Activated CD4-positive, alpha-beta memory T cell treated with anti-CD3 and anti-CD28 coated beads for 36 hours (primary cell): ENCODE data around the gene CCDC34. TPM values are rescaled to one million over a fixed set of nuclear protein-coding genes. Genes with fewer than 3 reads are reported as not detected.

Source experiments
- CTCF ChIA-PET: fragments of 350-600 bp; sonication (Branson Sonifier 250); formaldehyde crosslinking; loops from one replicate; lab custom pipeline; 2021; ENCODE audit warnings: antibody characterized with exemption, inconsistent platforms; lab: Charles Lee
- POLR2A ChIA-PET: fragments of 350-600 bp; sonication (Branson Sonifier 250); formaldehyde crosslinking; loops from one replicate; lab custom pipeline; 2021; ENCODE audit warnings: antibody characterized with exemption; lab: Charles Lee
- DNase-seq: peaks from one replicate; pipeline ENCODE4 v3.0.0-alpha.2; 2020
- H3K27ac Mint-ChIP-seq: one replicate; pipeline ENCODE4 v1.8.0; 2021; ENCODE audit warnings: mixed read lengths
- H3K27me3 Mint-ChIP-seq: one replicate; pipeline ENCODE4 v1.8.0; 2021; ENCODE audit warnings: mixed read lengths
- H3K36me3 Mint-ChIP-seq: one replicate; pipeline ENCODE4 v1.8.0; 2021; ENCODE audit warnings: mixed read lengths
- H3K4me1 Mint-ChIP-seq: one replicate; pipeline ENCODE4 v1.8.0; 2021; ENCODE audit warnings: low read depth, mixed read lengths
- H3K4me3 Mint-ChIP-seq: one replicate; pipeline ENCODE4 v1.8.0; 2021; ENCODE audit warnings: mild to moderate bottlenecking, mixed read lengths
- H3K9me3 Mint-ChIP-seq: one replicate; pipeline ENCODE4 v1.8.0; 2021; ENCODE audit warnings: mixed read lengths
- intact Hi-C: fragments of 100-400 bp; cut with micrococcal nuclease; formaldehyde crosslinking; loops from one replicate; pipeline ENCODE4 v1.15.1; 2023
- total RNA-seq, 2 experiments: library from RNA; stranded (reverse); gene quantifications; one replicate each; pipeline ENCODE4 v1.2.3, GENCODE V29; 2021

CCDC34 gene
- total RNA-seq, 2 experiments from 2014 or later, result 22.8 to 23.7 TPM

DNA sequence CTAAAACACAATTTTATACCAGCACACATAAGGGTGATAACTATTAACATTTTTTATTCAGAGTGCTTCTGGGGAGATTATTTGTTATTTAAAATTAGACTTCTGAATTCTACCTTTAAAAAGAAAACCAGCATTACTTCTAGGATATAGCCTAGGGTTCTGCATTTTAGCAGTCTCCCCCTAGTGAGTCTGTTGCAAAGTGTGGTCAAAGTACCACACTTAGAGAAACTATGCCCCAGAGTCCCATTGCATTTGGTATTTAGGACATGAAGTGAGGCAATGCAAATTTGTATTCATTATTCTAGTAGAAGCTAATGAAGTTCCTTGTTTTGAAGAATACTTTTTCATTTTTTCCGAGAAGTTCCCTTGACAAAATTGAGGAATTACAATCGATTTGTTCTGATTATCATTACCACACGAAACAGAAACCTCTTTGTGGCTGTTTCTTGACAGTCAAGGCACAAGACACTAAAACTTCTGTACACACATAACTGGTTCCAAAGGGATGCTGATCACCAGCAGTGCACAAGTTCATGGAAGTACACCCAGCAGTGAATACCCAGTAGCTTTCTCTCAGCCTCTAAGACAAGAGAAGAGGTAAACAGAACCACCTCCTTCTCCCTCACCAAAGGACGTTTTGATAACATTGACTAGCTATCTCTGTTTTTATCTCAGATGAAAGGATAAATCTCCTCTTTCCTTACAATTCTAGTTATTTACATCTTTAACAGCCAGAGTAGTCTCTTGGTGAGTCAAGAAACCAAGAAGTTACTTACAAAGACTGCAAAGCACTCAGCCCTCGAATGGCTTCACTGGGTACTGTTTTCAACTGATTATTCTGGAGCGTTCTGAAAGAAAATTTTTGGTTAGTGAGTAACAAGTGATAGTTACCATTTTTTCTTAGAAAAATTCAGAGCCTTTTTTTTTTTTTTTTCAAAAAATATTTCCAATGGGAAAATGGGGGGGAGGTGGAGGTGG, 27.6 kb upstream of the CCDC34 start:
- ChIA-PET POLR2A (no interaction called here), CTCF (no interaction called here)
- Mint-ChIP-seq H3K9me3 (no peaks in the 10 kb centered on the region), H3K27me3 (peaks cover 1% of the 10 kb centered on the region), H3K27ac (no peak overlapping the region), H3K4me1 (peaks cover 4% of the 10 kb centered on the region), H3K36me3 (no peaks in the 10 kb centered on the region), H3K4me3 (no peak overlapping the region)
- DNase-seq, result no peak
- intact Hi-C loops, result no loop called here

DNA sequence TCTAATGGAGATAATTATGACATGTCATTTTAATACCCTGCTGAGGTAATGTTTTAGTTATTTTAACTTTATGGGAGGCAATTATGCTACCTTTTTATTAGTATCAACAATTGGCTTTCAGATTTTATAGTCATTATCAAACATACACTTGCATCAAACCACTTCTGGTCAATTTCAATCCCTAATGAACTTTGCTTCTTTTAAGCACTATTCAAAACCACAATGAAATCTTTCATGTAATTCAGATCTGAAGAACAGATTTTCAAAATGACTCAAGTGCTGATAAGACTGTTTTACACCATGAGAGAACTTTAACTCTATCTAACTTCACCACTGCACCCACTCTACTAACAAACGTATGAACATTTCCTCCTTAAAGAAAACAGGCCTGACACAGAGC, 25.9 kb upstream of the CCDC34 start:
- ChIA-PET CTCF (no interaction called here), POLR2A (no interaction called here)
- DNase-seq, result no peak
- Mint-ChIP-seq H3K9me3 (no peaks in the 10 kb centered on the region), H3K36me3 (no peaks in the 10 kb centered on the region), H3K4me3 (no peak overlapping the region), H3K27ac (no peak overlapping the region), H3K27me3 (peaks cover 1% of the 10 kb centered on the region), H3K4me1 (peaks cover 4% of the 10 kb centered on the region)
- intact Hi-C loops, result loop anchor here (2.0 kb wide), 1 partner anchor 26 kb away; the partner anchor contains the start of gene CCDC34

DNA sequence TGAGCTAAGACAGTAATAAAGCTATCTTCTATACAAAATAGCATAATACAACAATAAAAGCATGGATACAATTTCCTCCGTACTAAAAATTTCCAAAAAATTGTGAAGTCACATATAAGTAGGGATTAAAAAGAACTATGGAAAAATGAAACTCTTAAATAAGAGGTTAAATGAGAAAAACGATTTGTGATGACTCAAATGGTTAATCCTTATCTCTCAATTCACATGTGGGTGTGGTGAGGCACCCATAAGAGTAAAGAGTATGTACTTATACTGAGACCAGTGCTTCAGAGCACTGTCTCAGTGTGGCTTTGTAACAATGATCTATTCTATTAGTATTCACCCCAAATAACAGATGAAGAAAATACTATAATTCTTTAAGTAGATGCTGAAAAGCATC, 25.0 kb upstream of the CCDC34 start:
- peaks cover 4% of the 10 kb centered on the region for H3K4me1 Mint-ChIP-seq
- intact Hi-C loops, result loop anchor here (2.0 kb wide), 1 partner anchor 25 kb away; the partner anchor contains the start of gene CCDC34
- POLR2A ChIA-PET, result no interaction called here
- no peaks in the 10 kb centered on the region for H3K9me3 Mint-ChIP-seq
- no peak overlapping the region for H3K27ac Mint-ChIP-seq
- DNase-seq, result no peak
- H3K4me3 Mint-ChIP-seq, result no peak overlapping the region
- peaks cover 1% of the 10 kb centered on the region for H3K27me3 Mint-ChIP-seq
- H3K36me3 Mint-ChIP-seq, result no peaks in the 10 kb centered on the region
- CTCF ChIA-PET, result no interaction called here

GRCh38 chr11:27387362-27387761, 24.3 kb upstream of the CCDC34 start:
- CTCF ChIA-PET, result no interaction called here
- H3K4me3 Mint-ChIP-seq, result no peak overlapping the region
- POLR2A ChIA-PET, result no interaction called here
- no peaks in the 10 kb centered on the region for H3K36me3 Mint-ChIP-seq
- no peak overlapping the region for H3K27ac Mint-ChIP-seq
- intact Hi-C loops, result no loop called here
- H3K27me3 Mint-ChIP-seq, result peaks cover 1% of the 10 kb centered on the region
- H3K9me3 Mint-ChIP-seq, result no peaks in the 10 kb centered on the region
- no peak for DNase-seq
- peaks cover 4% of the 10 kb centered on the region for H3K4me1 Mint-ChIP-seq

GRCh38 chr11:27386181-27386845, 23.3 kb upstream of the CCDC34 start:
- CTCF ChIA-PET, result no interaction called here
- no peak for DNase-seq

DNA sequence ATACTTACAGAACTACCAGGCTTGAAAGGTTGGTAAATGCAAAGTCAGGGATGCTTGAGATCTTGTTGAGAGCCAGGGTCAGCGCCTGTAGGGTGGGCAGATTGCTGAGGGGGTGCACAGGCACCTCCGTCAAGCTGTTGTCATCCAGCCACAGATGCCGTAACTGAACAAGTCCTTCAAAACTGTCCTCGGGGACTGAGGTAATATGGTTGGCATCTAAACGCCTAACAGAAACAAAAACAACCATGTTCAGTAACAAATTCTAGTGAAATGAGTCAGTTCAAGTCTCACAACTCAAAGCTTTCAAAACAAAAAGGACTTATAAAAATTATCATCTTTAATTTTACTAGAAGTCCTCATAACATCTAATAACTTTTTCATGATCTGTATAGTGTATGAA, 22.2 kb upstream of the CCDC34 start:
- no peaks in the 10 kb centered on the region for H3K36me3 Mint-ChIP-seq
- H3K4me1 Mint-ChIP-seq, result peaks cover 4% of the 10 kb centered on the region
- no peaks in the 10 kb centered on the region for H3K9me3 Mint-ChIP-seq
- no peak overlapping the region for H3K27ac Mint-ChIP-seq
- H3K4me3 Mint-ChIP-seq, result no peak overlapping the region
- H3K27me3 Mint-ChIP-seq, result peaks cover 1% of the 10 kb centered on the region
- ChIA-PET CTCF (interaction anchor here (1.4 to 1.9 kb wide), 2 partner anchors 100 to 102 kb away, joined by 4 to 6 read pairs; no protein-coding TSS in a partner anchor), POLR2A (no interaction called here)
- intact Hi-C loops, result no loop called here
- DNase-seq, result no peak

More at GRCh38 chr11:27386181-27386845, 23.3 kb upstream of the CCDC34 start:
- peaks cover 1% of the 10 kb centered on the region for H3K27me3 Mint-ChIP-seq
- H3K4me3 Mint-ChIP-seq, result no peak overlapping the region
- no peaks in the 10 kb centered on the region for H3K36me3 Mint-ChIP-seq
- intact Hi-C loops, result no loop called here
- H3K9me3 Mint-ChIP-seq, result no peaks in the 10 kb centered on the region
- H3K27ac Mint-ChIP-seq, result no peak overlapping the region
- POLR2A ChIA-PET, result no interaction called here
- H3K4me1 Mint-ChIP-seq, result peaks cover 4% of the 10 kb centered on the region

DNA sequence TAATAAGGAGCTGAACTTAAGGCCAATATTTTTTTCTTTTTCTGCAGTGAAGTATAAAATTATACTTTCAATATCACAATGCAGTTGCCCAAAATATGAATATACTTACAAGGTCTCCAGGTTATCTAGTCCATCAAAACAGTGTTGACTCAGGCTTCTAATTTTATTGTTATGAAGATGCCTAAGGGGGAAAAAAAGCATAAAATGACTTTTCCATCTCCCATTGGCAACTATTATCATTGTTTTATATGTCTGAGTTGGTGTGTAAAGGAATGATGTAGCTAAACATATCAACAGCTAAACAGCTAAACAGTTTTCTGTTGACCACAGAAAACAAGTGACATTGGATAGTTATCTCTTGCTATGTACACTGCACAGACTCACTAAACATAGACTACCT, 21.2 kb upstream of the CCDC34 start:
- no peak overlapping the region for H3K27ac Mint-ChIP-seq
- no peak for DNase-seq
- no peaks in the 10 kb centered on the region for H3K36me3 Mint-ChIP-seq
- no peak overlapping the region for H3K4me3 Mint-ChIP-seq
- POLR2A ChIA-PET, result no interaction called here
- peaks cover 4% of the 10 kb centered on the region for H3K4me1 Mint-ChIP-seq
- H3K9me3 Mint-ChIP-seq, result no peaks in the 10 kb centered on the region
- intact Hi-C loops, result no loop called here
- H3K27me3 Mint-ChIP-seq, result peaks cover 1% of the 10 kb centered on the region
- CTCF ChIA-PET, result interaction anchor here (1.4 to 1.9 kb wide), 2 partner anchors 101 to 103 kb away, joined by 4 to 6 read pairs; no protein-coding TSS in a partner anchor

DNA sequence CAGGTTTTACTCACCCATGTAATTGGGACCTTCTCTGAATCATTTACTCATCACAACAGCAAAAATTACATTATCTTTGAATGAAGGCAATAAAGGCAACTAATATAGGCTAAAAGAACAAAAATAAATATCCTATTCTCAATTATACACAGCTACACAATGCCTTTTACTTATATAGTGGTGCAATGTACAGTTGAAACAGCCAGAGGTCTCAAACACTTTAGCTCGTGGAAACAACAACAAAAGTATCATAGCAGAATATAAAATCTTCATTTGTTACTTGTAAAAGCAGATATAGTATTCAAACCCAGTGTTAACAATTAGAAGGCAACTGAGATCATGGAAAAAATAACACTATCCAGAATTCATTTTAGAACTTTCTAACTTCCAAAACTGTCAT, 20.6 kb upstream of the CCDC34 start:
- POLR2A ChIA-PET, result no interaction called here
- Mint-ChIP-seq H3K27ac (no peak overlapping the region), H3K4me3 (no peak overlapping the region), H3K36me3 (no peaks in the 10 kb centered on the region), H3K4me1 (no peaks in the 10 kb centered on the region), H3K9me3 (no peaks in the 10 kb centered on the region), H3K27me3 (peaks cover 1% of the 10 kb centered on the region)
- DNase-seq, result no peak
- intact Hi-C loops, result no loop called here
- CTCF ChIA-PET, result interaction anchor here (0.7 to 1.9 kb wide), 2 partner anchors 87 to 102 kb away, joined by 3 to 6 read pairs; no protein-coding TSS in a partner anchor

- no peaks in the 10 kb centered on the region for H3K9me3 Mint-ChIP-seq
- no peak for DNase-seq
- no peaks in the 10 kb centered on the region for H3K4me1 Mint-ChIP-seq
- no peak overlapping the region for H3K4me3 Mint-ChIP-seq
- POLR2A ChIA-PET, result interaction anchor here (0.6 kb wide), 1 partner anchor 84 kb away, joined by 3 read pairs; no protein-coding TSS in a partner anchor
- no peak overlapping the region for H3K27ac Mint-ChIP-seq
- intact Hi-C loops, result no loop called here
- H3K27me3 Mint-ChIP-seq, result no peaks in the 10 kb centered on the region
- CTCF ChIA-PET, result interaction anchor here (0.9 kb wide), 1 partner anchor 11 kb away, joined by 3 read pairs; no protein-coding TSS in a partner anchor
- no peaks in the 10 kb centered on the region for H3K36me3 Mint-ChIP-seq
Observed at GRCh38 chr11:27381238-27381666, 18.2 kb upstream of the CCDC34 start.

GRCh38 chr11:27380771-27381170, 17.8 kb upstream of the CCDC34 start:
- ChIA-PET CTCF (interaction anchor here (0.9 kb wide), 1 partner anchor 10 kb away, joined by 3 read pairs; no protein-coding TSS in a partner anchor), POLR2A (interaction anchor here (0.6 kb wide), 1 partner anchor 85 kb away, joined by 3 read pairs; no protein-coding TSS in a partner anchor)
- H3K27ac Mint-ChIP-seq, result no peak overlapping the region
- no peaks in the 10 kb centered on the region for H3K27me3 Mint-ChIP-seq
- no peaks in the 10 kb centered on the region for H3K4me1 Mint-ChIP-seq
- no peak for DNase-seq
- no peaks in the 10 kb centered on the region for H3K9me3 Mint-ChIP-seq
- H3K4me3 Mint-ChIP-seq, result no peak overlapping the region
- H3K36me3 Mint-ChIP-seq, result no peaks in the 10 kb centered on the region
- intact Hi-C loops, result no loop called here

DNA sequence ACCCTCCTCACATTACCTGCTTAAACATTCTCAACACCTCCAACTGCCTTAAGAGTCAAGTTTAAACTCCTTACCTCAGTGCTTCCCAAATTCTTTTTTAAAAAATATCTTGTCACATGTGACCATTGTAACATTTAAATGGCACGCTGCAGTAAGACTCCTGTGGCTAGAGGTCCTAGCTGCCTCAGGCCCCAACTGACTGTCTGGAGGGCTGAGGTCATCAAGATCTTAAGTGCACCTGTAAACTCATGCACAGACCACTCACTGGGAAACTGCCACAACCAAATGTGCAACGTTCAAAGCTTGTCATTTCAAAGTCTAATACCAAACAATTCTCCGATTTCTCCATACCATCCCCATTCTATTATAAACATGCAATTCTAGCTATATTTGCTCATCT, 16.4 kb upstream of the CCDC34 start:
- Mint-ChIP-seq H3K27me3 (no peaks in the 10 kb centered on the region), H3K9me3 (no peaks in the 10 kb centered on the region), H3K4me1 (no peaks in the 10 kb centered on the region), H3K36me3 (no peaks in the 10 kb centered on the region), H3K4me3 (no peak overlapping the region), H3K27ac (no peak overlapping the region)
- no peak for DNase-seq
- intact Hi-C loops, result no loop called here
- POLR2A ChIA-PET, result no interaction called here
- CTCF ChIA-PET, result no interaction called here

DNA sequence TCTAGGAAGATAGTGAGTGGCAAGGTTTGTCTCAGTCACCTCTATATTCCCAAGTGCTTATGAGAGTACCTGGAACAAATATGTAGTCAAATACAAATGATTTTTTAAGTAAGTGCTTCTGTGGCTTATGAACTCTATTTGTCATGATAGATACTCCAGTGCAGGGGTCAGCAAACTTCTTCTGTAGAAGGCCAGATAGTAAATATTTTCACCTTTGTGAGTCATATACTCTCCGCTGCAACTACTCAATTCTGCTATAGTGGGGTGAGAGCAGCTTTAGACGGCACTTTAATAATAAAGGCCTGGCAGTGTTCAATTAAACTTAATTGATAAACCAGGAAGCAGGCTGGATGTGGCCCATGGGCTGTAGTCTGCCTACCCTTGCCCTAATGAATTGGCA, 12.4 kb upstream of the CCDC34 start:
- Mint-ChIP-seq H3K4me3 (no peak overlapping the region), H3K36me3 (no peaks in the 10 kb centered on the region), H3K4me1 (no peaks in the 10 kb centered on the region), H3K27me3 (no peaks in the 10 kb centered on the region), H3K27ac (no peak overlapping the region), H3K9me3 (no peaks in the 10 kb centered on the region)
- DNase-seq, result no peak
- ChIA-PET POLR2A (no interaction called here), CTCF (no interaction called here)
- intact Hi-C loops, result no loop called here
